Vagina (tissue), 2 donors: Measurements from ENCODE around the gene TNRC6C. TPM values are rescaled to one million over a fixed set of nuclear protein-coding genes. Genes with fewer than 3 reads are reported as not detected.

Source experiments
- DNase-seq, 2 donors: peaks; one replicate each; pipeline ENCODE4 v3.0.0-alpha.2; 2017; ENCODE audit errors: extremely low spot score in 2 of 2
- H3K27ac ChIP-seq: fragments of 200-600 bp; sonication (generic); one replicate; pipeline ENCODE4 v1.5.1; 2019
- H3K27me3 ChIP-seq: fragments of 200-600 bp; sonication (generic); one replicate; pipeline ENCODE4 v1.5.1; 2019
- H3K36me3 ChIP-seq, 2 donors: fragments of 200-600 bp; sonication (generic); one replicate each; pipeline ENCODE4 v1.5.1; 2017 to 2019
- H3K4me1 ChIP-seq: fragments of 200-600 bp; sonication (generic); one replicate; pipeline ENCODE4 v1.5.1; 2019
- H3K4me3 ChIP-seq, 2 donors: fragments of 200-600 bp; sonication (generic); 1 replicate in 1 of 2; 2 replicates in 1 of 2; pipeline ENCODE4 v1.5.1; 2016 to 2019
- H3K9me3 ChIP-seq: fragments of 200-600 bp; sonication (generic); one replicate; pipeline ENCODE4 v1.5.1; 2019
- POLR2A ChIP-seq, 2 donors: fragments of 450-650 bp; IDR thresholded peaks; one replicate each; pipeline ENCODE4 v1.6.1; 2017; ENCODE audit warnings: antibody characterized with exemption in 2 of 2, mild to moderate bottlenecking in 2 of 2, moderate library complexity in 2 of 2
- POLR2AphosphoS5 ChIP-seq, 2 donors: sonication (generic); formaldehyde crosslinking; IDR thresholded peaks; one replicate each; pipeline ENCODE4 v1.9.0; 2017; ENCODE audit warnings: antibody characterized with exemption in 2 of 2, mild to moderate bottlenecking in 2 of 2, low read depth in 1 of 2; ENCODE audit not compliant: insufficient read depth in 1 of 2
- intact Hi-C: fragments of 100-400 bp; cut with DNase I; formaldehyde crosslinking; loops from one replicate; pipeline ENCODE4 v1.15.1; 2023
- total RNA-seq: library from RNA; depleted of rRNA; stranded (reverse); fragments of >200 nt; gene quantifications from one replicate; pipeline ENCODE4 v1.2.3, GENCODE V29; 2016
- TF ChIP-seq, protein P1 (sequence below), 3 experiments: fragments of 450-650 bp in 2 of 3; fragments of 200-600 bp in 1 of 3; sonication (generic) in 1 of 3; IDR thresholded peaks; one replicate each; pipeline ENCODE4 v1.5.1; 2017 to 2019; ENCODE audit warnings: antibody characterized with exemption in 3 of 3, mild to moderate bottlenecking in 2 of 3, moderate library complexity in 2 of 3

The TNRC6C gene
- total RNA-seq, 1 donor from 2014 or later: 14.7 TPM

DNA sequence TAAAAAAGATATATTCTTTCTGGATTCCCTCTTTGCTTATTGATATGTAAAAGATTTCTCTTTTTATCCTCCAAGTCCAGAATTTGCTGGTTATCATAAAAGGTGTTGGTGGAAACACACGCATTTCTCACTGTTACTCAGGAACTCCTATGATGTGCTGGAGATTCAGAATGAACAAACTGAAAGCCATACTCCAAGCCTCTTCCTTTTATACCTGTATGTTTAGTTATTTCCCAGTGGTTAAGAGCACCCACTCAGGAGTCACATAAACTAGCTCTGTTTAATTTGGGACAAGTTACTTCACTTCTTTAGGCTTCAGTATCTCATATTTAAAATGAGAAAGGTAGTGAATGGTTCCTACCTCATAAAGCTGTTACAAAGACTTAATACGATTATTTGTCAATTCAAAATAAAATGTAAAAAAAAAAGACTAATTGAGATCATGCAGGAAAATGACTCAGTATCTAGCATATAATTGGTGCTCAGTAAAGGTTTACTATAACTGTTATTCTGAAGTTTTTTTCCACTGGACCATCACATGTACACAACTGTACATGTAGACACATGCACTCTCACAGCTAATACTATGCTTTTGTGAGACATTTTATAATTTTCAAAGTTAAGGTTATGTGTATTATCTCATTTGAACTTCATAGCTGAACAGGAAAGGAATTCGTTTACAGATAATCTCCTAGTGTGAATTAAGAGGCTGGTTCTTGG, 47.1 kb downstream of the TNRC6C start:
- no peak overlapping the region for H3K4me3 ChIP-seq
- no peak for TF ChIP-seq POLR2AphosphoS5 (IDR thresholded peaks at IDR 0.05; ENCODE audit: insufficient read depth in 1 of 2, low read depth in 1 of 2)
- TF ChIP-seq POLR2A (IDR thresholded peaks at IDR 0.05): no peak
- TF ChIP-seq, protein P1, sequence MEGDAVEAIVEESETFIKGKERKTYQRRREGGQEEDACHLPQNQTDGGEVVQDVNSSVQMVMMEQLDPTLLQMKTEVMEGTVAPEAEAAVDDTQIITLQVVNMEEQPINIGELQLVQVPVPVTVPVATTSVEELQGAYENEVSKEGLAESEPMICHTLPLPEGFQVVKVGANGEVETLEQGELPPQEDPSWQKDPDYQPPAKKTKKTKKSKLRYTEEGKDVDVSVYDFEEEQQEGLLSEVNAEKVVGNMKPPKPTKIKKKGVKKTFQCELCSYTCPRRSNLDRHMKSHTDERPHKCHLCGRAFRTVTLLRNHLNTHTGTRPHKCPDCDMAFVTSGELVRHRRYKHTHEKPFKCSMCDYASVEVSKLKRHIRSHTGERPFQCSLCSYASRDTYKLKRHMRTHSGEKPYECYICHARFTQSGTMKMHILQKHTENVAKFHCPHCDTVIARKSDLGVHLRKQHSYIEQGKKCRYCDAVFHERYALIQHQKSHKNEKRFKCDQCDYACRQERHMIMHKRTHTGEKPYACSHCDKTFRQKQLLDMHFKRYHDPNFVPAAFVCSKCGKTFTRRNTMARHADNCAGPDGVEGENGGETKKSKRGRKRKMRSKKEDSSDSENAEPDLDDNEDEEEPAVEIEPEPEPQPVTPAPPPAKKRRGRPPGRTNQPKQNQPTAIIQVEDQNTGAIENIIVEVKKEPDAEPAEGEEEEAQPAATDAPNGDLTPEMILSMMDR (IDR thresholded peaks at IDR 0.05): no peak
- no peaks in the 10 kb centered on the region for H3K9me3 ChIP-seq
- no peak overlapping the region for H3K27ac ChIP-seq
- H3K36me3 ChIP-seq: no peaks in the 10 kb centered on the region
- no peaks in the 10 kb centered on the region for H3K27me3 ChIP-seq
- intact Hi-C loops: no loop called here
- peaks cover 7% of the 10 kb centered on the region for H3K4me1 ChIP-seq
- no peak for DNase-seq

GRCh38 chr17:78006338-78006737, 47.8 kb downstream of the TNRC6C start:
- TF ChIP-seq POLR2A (IDR thresholded peaks at IDR 0.05): no peak
- TF ChIP-seq POLR2AphosphoS5 (IDR thresholded peaks at IDR 0.05; ENCODE audit: insufficient read depth in 1 of 2, low read depth in 1 of 2): no peak
- TF ChIP-seq, protein P1 (IDR thresholded peaks at IDR 0.05): no peak
- no peaks in the 10 kb centered on the region for H3K36me3 ChIP-seq
- no peaks in the 10 kb centered on the region for H3K4me1 ChIP-seq
- no peaks in the 10 kb centered on the region for H3K27me3 ChIP-seq
- no peaks in the 10 kb centered on the region for H3K9me3 ChIP-seq
- DNase-seq: no peak
- no peak overlapping the region for H3K27ac ChIP-seq
- no peak overlapping the region for H3K4me3 ChIP-seq
- intact Hi-C loops: no loop called here

DNA sequence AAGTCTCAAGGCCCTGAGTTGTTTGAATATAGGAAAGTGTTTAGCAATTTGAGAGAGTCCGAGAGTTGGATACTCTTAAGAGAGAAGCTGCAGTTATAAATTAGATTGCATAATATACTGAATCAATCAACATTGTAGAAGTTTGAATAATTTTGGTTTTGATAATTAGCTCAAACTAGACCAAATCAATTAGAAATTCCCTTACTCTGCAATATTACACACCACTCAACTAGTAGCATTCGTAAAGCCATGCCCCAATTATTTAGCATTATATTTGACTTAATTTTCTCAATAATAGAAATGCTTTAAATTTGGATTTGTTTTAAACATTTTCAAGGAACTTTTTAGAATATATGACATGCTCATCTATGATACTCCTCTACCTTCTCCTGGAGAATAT, 49.1 kb downstream of the TNRC6C start:
- DNase-seq: no peak
- Histone ChIP-seq H3K36me3 (no peaks in the 10 kb centered on the region), H3K27me3 (no peaks in the 10 kb centered on the region), H3K4me1 (no peaks in the 10 kb centered on the region), H3K27ac (no peak overlapping the region), H3K4me3 (no peak overlapping the region), H3K9me3 (no peaks in the 10 kb centered on the region)
- intact Hi-C loops: no loop called here
- TF ChIP-seq POLR2A (IDR thresholded peaks at IDR 0.05) (no peak), POLR2AphosphoS5 (IDR thresholded peaks at IDR 0.05; ENCODE audit: insufficient read depth in 1 of 2, low read depth in 1 of 2) (no peak)
- TF ChIP-seq, protein P1 (IDR thresholded peaks at IDR 0.05): no peak

GRCh38 chr17:78010759-78011158, 52.3 kb downstream of the TNRC6C start:
- Histone ChIP-seq H3K9me3 (no peaks in the 10 kb centered on the region), H3K27ac (no peak overlapping the region), H3K4me3 (no peak overlapping the region), H3K36me3 (no peaks in the 10 kb centered on the region), H3K27me3 (no peaks in the 10 kb centered on the region), H3K4me1 (no peaks in the 10 kb centered on the region)
- no peak for DNase-seq
- TF ChIP-seq POLR2AphosphoS5 (IDR thresholded peaks at IDR 0.05; ENCODE audit: insufficient read depth in 1 of 2, low read depth in 1 of 2): no peak
- TF ChIP-seq POLR2A (IDR thresholded peaks at IDR 0.05): no peak
- TF ChIP-seq, protein P1 (IDR thresholded peaks at IDR 0.05): no peak
- intact Hi-C loops: loop anchor here (10.0 kb wide), 1 partner anchor 236 kb away; no protein-coding TSS in a partner anchor

- Histone ChIP-seq H3K4me1 (no peaks in the 10 kb centered on the region), H3K27me3 (no peaks in the 10 kb centered on the region), H3K9me3 (no peaks in the 10 kb centered on the region), H3K36me3 (no peaks in the 10 kb centered on the region), H3K4me3 (no peak overlapping the region), H3K27ac (no peak overlapping the region)
- intact Hi-C loops: loop anchor here (10.0 kb wide), 1 partner anchor 238 kb away; no protein-coding TSS in a partner anchor
- TF ChIP-seq, protein P1 (IDR thresholded peaks at IDR 0.05): no peak
- TF ChIP-seq POLR2A (IDR thresholded peaks at IDR 0.05): no peak
- no peak for TF ChIP-seq POLR2AphosphoS5 (IDR thresholded peaks at IDR 0.05; ENCODE audit: insufficient read depth in 1 of 2, low read depth in 1 of 2)
- DNase-seq: no peak
Measured at GRCh38 chr17:78012428-78012827, 53.9 kb downstream of the TNRC6C start.
